ENCODE measurements around the gene REG3A. TPM values are rescaled to one million over a fixed set of nuclear protein-coding genes. Genes with fewer than 3 reads are reported as not detected.

The REG3A gene
- total RNA-seq, result not detected in 2 replicates

- no peaks in the 10 kb centered on the region for H3K27me3 Mint-ChIP-seq (ENCODE audit: low read depth)
- peaks cover 29% of the 10 kb centered on the region for H3K9me3 Mint-ChIP-seq
- no peaks in the 10 kb centered on the region for H3K4me1 Mint-ChIP-seq (ENCODE audit: low read depth)
- H3K4me3 Mint-ChIP-seq (ENCODE audit: low read depth), result no peak within 1 kb of the TSS
- no peaks in the 10 kb centered on the region for H3K36me3 Mint-ChIP-seq (ENCODE audit: low read depth)
- intact Hi-C loops (cut with micrococcal nuclease), result no loop called here
- no peak within 1 kb of the TSS for H3K27ac Mint-ChIP-seq
- DNase-seq (ENCODE audit: low spot score), result no peak
Measured at GRCh38 chr2:79159653-79160052, at the start of gene REG3A. Gene REG3A (minus strand): TSS chr2:79159753. CDS start chr2:79159405, 348 bp downstream.

- no peaks in the 10 kb centered on the region for H3K36me3 Mint-ChIP-seq (ENCODE audit: low read depth)
- no peak overlapping the region for H3K4me3 Mint-ChIP-seq (ENCODE audit: low read depth)
- intact Hi-C loops (cut with micrococcal nuclease), result no loop called here
- DNase-seq (ENCODE audit: low spot score), result no peak
- no peaks in the 10 kb centered on the region for H3K27me3 Mint-ChIP-seq (ENCODE audit: low read depth)
- no peaks in the 10 kb centered on the region for H3K4me1 Mint-ChIP-seq (ENCODE audit: low read depth)
- peaks cover 8% of the 10 kb centered on the region for H3K9me3 Mint-ChIP-seq
- no peak overlapping the region for H3K27ac Mint-ChIP-seq
Measured at GRCh38 chr2:79200762-79201161, 41.2 kb upstream of the REG3A start.

GRCh38 chr2:79191816-79192215, 32.3 kb upstream of the REG3A start:
- DNase-seq (ENCODE audit: low spot score), result no peak
- H3K36me3 Mint-ChIP-seq (ENCODE audit: low read depth), result no peaks in the 10 kb centered on the region
- intact Hi-C loops (cut with micrococcal nuclease), result no loop called here
- peaks cover 12% of the 10 kb centered on the region for H3K9me3 Mint-ChIP-seq
- no peak overlapping the region for H3K4me3 Mint-ChIP-seq (ENCODE audit: low read depth)
- H3K27me3 Mint-ChIP-seq (ENCODE audit: low read depth), result no peaks in the 10 kb centered on the region
- no peaks in the 10 kb centered on the region for H3K4me1 Mint-ChIP-seq (ENCODE audit: low read depth)
- no peak overlapping the region for H3K27ac Mint-ChIP-seq

- DNase-seq (ENCODE audit: low spot score), result no peak
- Mint-ChIP-seq H3K27me3 (ENCODE audit: low read depth) (no peaks in the 10 kb centered on the region), H3K27ac (no peak overlapping the region), H3K4me3 (ENCODE audit: low read depth) (no peak overlapping the region), H3K4me1 (ENCODE audit: low read depth) (no peaks in the 10 kb centered on the region), H3K36me3 (ENCODE audit: low read depth) (no peaks in the 10 kb centered on the region), H3K9me3 (peaks cover 14% of the 10 kb centered on the region)
- intact Hi-C loops (cut with micrococcal nuclease), result no loop called here
Measured at GRCh38 chr2:79191081-79191480, 31.5 kb upstream of the REG3A start.

- Mint-ChIP-seq H3K27me3 (ENCODE audit: low read depth) (no peaks in the 10 kb centered on the region), H3K4me3 (ENCODE audit: low read depth) (no peak overlapping the region), H3K4me1 (ENCODE audit: low read depth) (no peaks in the 10 kb centered on the region), H3K9me3 (peaks cover 14% of the 10 kb centered on the region), H3K27ac (no peak overlapping the region), H3K36me3 (ENCODE audit: low read depth) (no peaks in the 10 kb centered on the region)
- no peak for DNase-seq (ENCODE audit: low spot score)
- intact Hi-C loops (cut with micrococcal nuclease), result no loop called here
Measured at GRCh38 chr2:79189465-79189864, 29.9 kb upstream of the REG3A start.

GRCh38 chr2:79181617-79182016, 22.1 kb upstream of the REG3A start:
- no peaks in the 10 kb centered on the region for H3K27me3 Mint-ChIP-seq (ENCODE audit: low read depth)
- no peaks in the 10 kb centered on the region for H3K4me1 Mint-ChIP-seq (ENCODE audit: low read depth)
- peaks cover 38% of the 10 kb centered on the region for H3K9me3 Mint-ChIP-seq
- no peaks in the 10 kb centered on the region for H3K36me3 Mint-ChIP-seq (ENCODE audit: low read depth)
- no peak overlapping the region for H3K4me3 Mint-ChIP-seq (ENCODE audit: low read depth)
- intact Hi-C loops (cut with micrococcal nuclease), result no loop called here
- H3K27ac Mint-ChIP-seq, result no peak overlapping the region
- no peak for DNase-seq (ENCODE audit: low spot score)

- peaks cover 38% of the 10 kb centered on the region for H3K9me3 Mint-ChIP-seq
- no peaks in the 10 kb centered on the region for H3K36me3 Mint-ChIP-seq (ENCODE audit: low read depth)
- no peak overlapping the region for H3K27ac Mint-ChIP-seq
- no peak overlapping the region for H3K4me3 Mint-ChIP-seq (ENCODE audit: low read depth)
- intact Hi-C loops (cut with micrococcal nuclease), result no loop called here
- no peak for DNase-seq (ENCODE audit: low spot score)
- H3K4me1 Mint-ChIP-seq (ENCODE audit: low read depth), result no peaks in the 10 kb centered on the region
- H3K27me3 Mint-ChIP-seq (ENCODE audit: low read depth), result no peaks in the 10 kb centered on the region
Measured at GRCh38 chr2:79180092-79180491, 20.5 kb upstream of the REG3A start.

GRCh38 chr2:79179036-79179435, 19.5 kb upstream of the REG3A start:
- no peaks in the 10 kb centered on the region for H3K4me1 Mint-ChIP-seq (ENCODE audit: low read depth)
- H3K4me3 Mint-ChIP-seq (ENCODE audit: low read depth), result no peak overlapping the region
- H3K9me3 Mint-ChIP-seq, result peaks cover 38% of the 10 kb centered on the region
- intact Hi-C loops (cut with micrococcal nuclease), result no loop called here
- H3K27me3 Mint-ChIP-seq (ENCODE audit: low read depth), result no peaks in the 10 kb centered on the region
- H3K36me3 Mint-ChIP-seq (ENCODE audit: low read depth), result no peaks in the 10 kb centered on the region
- DNase-seq (ENCODE audit: low spot score), result no peak
- no peak overlapping the region for H3K27ac Mint-ChIP-seq

GRCh38 chr2:79178076-79178674, 18.6 kb upstream of the REG3A start:
- H3K36me3 Mint-ChIP-seq (ENCODE audit: low read depth), result no peaks in the 10 kb centered on the region
- no peaks in the 10 kb centered on the region for H3K27me3 Mint-ChIP-seq (ENCODE audit: low read depth)
- peaks cover 32% of the 10 kb centered on the region for H3K9me3 Mint-ChIP-seq
- H3K4me1 Mint-ChIP-seq (ENCODE audit: low read depth), result no peaks in the 10 kb centered on the region
- H3K27ac Mint-ChIP-seq, result no peak overlapping the region
- H3K4me3 Mint-ChIP-seq (ENCODE audit: low read depth), result no peak overlapping the region
- DNase-seq (ENCODE audit: low spot score), result no peak
- intact Hi-C loops (cut with micrococcal nuclease), result no loop called here

GRCh38 chr2:79171348-79171958, 11.9 kb upstream of the REG3A start:
- no peak for DNase-seq (ENCODE audit: low spot score)
- Mint-ChIP-seq H3K36me3 (ENCODE audit: low read depth) (no peaks in the 10 kb centered on the region), H3K27ac (no peak overlapping the region), H3K4me3 (ENCODE audit: low read depth) (no peak overlapping the region), H3K9me3 (peaks cover 20% of the 10 kb centered on the region), H3K27me3 (ENCODE audit: low read depth) (no peaks in the 10 kb centered on the region), H3K4me1 (ENCODE audit: low read depth) (no peaks in the 10 kb centered on the region)
- intact Hi-C loops (cut with micrococcal nuclease), result no loop called here

GRCh38 chr2:79162801-79163200, 3.2 kb upstream of the REG3A start:
- Mint-ChIP-seq H3K36me3 (ENCODE audit: low read depth) (no peaks in the 10 kb centered on the region), H3K27me3 (ENCODE audit: low read depth) (no peaks in the 10 kb centered on the region), H3K9me3 (peaks cover 23% of the 10 kb centered on the region), H3K4me3 (ENCODE audit: low read depth) (no peak overlapping the region), H3K27ac (no peak overlapping the region), H3K4me1 (ENCODE audit: low read depth) (no peaks in the 10 kb centered on the region)
- intact Hi-C loops (cut with micrococcal nuclease), result no loop called here
- DNase-seq (ENCODE audit: low spot score), result no peak

- DNase-seq (ENCODE audit: low spot score), result no peak
- Mint-ChIP-seq H3K27ac (no peak overlapping the region), H3K4me1 (ENCODE audit: low read depth) (no peaks in the 10 kb centered on the region), H3K36me3 (ENCODE audit: low read depth) (no peaks in the 10 kb centered on the region), H3K4me3 (ENCODE audit: low read depth) (no peak overlapping the region), H3K9me3 (peaks cover 22% of the 10 kb centered on the region), H3K27me3 (ENCODE audit: low read depth) (no peaks in the 10 kb centered on the region)
- intact Hi-C loops (cut with micrococcal nuclease), result no loop called here
Measured at GRCh38 chr2:79162132-79162531, 2.6 kb upstream of the REG3A start.

GRCh38 chr2:79159030-79159429, 523 bp downstream of the REG3A start:
- intact Hi-C loops (cut with micrococcal nuclease), result no loop called here
- DNase-seq (ENCODE audit: low spot score), result no peak
- Mint-ChIP-seq H3K27me3 (ENCODE audit: low read depth) (no peaks in the 10 kb centered on the region), H3K36me3 (ENCODE audit: low read depth) (no peaks in the 10 kb centered on the region), H3K4me1 (ENCODE audit: low read depth) (no peaks in the 10 kb centered on the region), H3K4me3 (ENCODE audit: low read depth) (no peak overlapping the region), H3K9me3 (peaks cover 25% of the 10 kb centered on the region), H3K27ac (no peak overlapping the region)

Data from activated T-helper 2 cell treated with anti-CD3 and anti-CD28 coated beads, Interferon-gamma antibody, Interleukin-2, Interleukin-4, amounts not matched to agents 10 μg/mL and 5 μg/mL and 100 μg/mL, durations not matched to agents 14 hours and 24 hours and 36 hours (primary cell).